Progenitor cell of endocrine pancreas (in vitro differentiated cells): ENCODE data around the gene NFIB. TPM values are rescaled to one million over a fixed set of nuclear protein-coding genes. Genes with fewer than 3 reads are reported as not detected.

Experiments
- DNase-seq: peaks from one replicate; pipeline ENCODE4 v3.0.0; 2021; ENCODE audit warnings: low spot score; ENCODE audit not compliant: unreplicated experiment
- H3K27ac Mint-ChIP-seq: 2 replicates; pipeline ENCODE4 v1.8.0; 2021; ENCODE audit warnings: mild to moderate bottlenecking, moderate library complexity, mixed read lengths
- H3K27me3 Mint-ChIP-seq: 2 replicates; pipeline ENCODE4 v1.8.0; 2021; ENCODE audit warnings: mixed read lengths
- H3K36me3 Mint-ChIP-seq: 2 replicates; pipeline ENCODE4 v1.8.0; 2022; ENCODE audit warnings: mixed read lengths; ENCODE audit not compliant: insufficient read depth
- H3K4me1 Mint-ChIP-seq: 2 replicates; pipeline ENCODE4 v1.8.0; 2021; ENCODE audit warnings: low read depth, mixed read lengths
- H3K4me3 Mint-ChIP-seq: 2 replicates; pipeline ENCODE4 v1.8.0; 2021; ENCODE audit warnings: low read depth, mild to moderate bottlenecking, moderate library complexity, mixed read lengths
- H3K9me3 Mint-ChIP-seq: 2 replicates; pipeline ENCODE4 v1.8.0; 2021; ENCODE audit warnings: low read depth, mixed read lengths
- CTCF ChIP-seq: fragments of 200-600 bp; sonication (generic); IDR thresholded peaks from one replicate; pipeline ENCODE4 v1.5.0; 2021; ENCODE audit warnings: antibody characterized with exemption, mild to moderate bottlenecking; ENCODE audit not compliant: unreplicated experiment
- total RNA-seq: library from RNA; stranded (reverse); gene quantifications from 2 replicates; pipeline ENCODE4 v1.2.1, GENCODE V29; 2021

The NFIB gene
- total RNA-seq, 1 donor from 2014 or later: 15.5 TPM

- H3K4me1 Mint-ChIP-seq: peaks cover 45% of the 10 kb centered on the region
These were observed 210.8 kb downstream of the NFIB start for GRCh38 chr9:14103115-14103514.

GRCh38 chr9:14099737-14100136 lies 214.2 kb downstream of the NFIB start:
- no peak for DNase-seq
- H3K4me1 Mint-ChIP-seq: peaks cover 36% of the 10 kb centered on the region
- H3K4me3 Mint-ChIP-seq: no peak overlapping the region
- TF ChIP-seq CTCF: no peak
- H3K27me3 Mint-ChIP-seq: no peaks in the 10 kb centered on the region
- no peaks in the 10 kb centered on the region for H3K36me3 Mint-ChIP-seq
- H3K9me3 Mint-ChIP-seq: no peaks in the 10 kb centered on the region
- no peak overlapping the region for H3K27ac Mint-ChIP-seq

More at GRCh38 chr9:14103115-14103514, 210.8 kb downstream of the NFIB start:
- no peaks in the 10 kb centered on the region for H3K9me3 Mint-ChIP-seq
- H3K4me3 Mint-ChIP-seq: no peak overlapping the region
- H3K27ac Mint-ChIP-seq: no peak overlapping the region
- H3K36me3 Mint-ChIP-seq: no peaks in the 10 kb centered on the region
- DNase-seq: no peak
- no peak for TF ChIP-seq CTCF
- no peaks in the 10 kb centered on the region for H3K27me3 Mint-ChIP-seq

- no peak for DNase-seq
- Mint-ChIP-seq H3K36me3 (no peaks in the 10 kb centered on the region), H3K27me3 (no peaks in the 10 kb centered on the region), H3K4me3 (no peak overlapping the region), H3K4me1 (peaks cover 30% of the 10 kb centered on the region), H3K9me3 (no peaks in the 10 kb centered on the region), H3K27ac (no peak overlapping the region)
- no peak for TF ChIP-seq CTCF
These were observed 215.3 kb downstream of the NFIB start for GRCh38 chr9:14098486-14099180.

- Mint-ChIP-seq H3K27me3 (no peaks in the 10 kb centered on the region), H3K4me3 (no peak overlapping the region), H3K36me3 (no peaks in the 10 kb centered on the region), H3K27ac (no peak overlapping the region), H3K4me1 (peaks cover 26% of the 10 kb centered on the region), H3K9me3 (no peaks in the 10 kb centered on the region)
- no peak for TF ChIP-seq CTCF
- DNase-seq: no peak
These were observed 216.1 kb downstream of the NFIB start for GRCh38 chr9:14097666-14098415.

GRCh38 chr9:14097215-14097614 lies 216.7 kb downstream of the NFIB start:
- no peak for TF ChIP-seq CTCF
- no peak for DNase-seq
- Mint-ChIP-seq H3K9me3 (no peaks in the 10 kb centered on the region), H3K4me3 (no peak overlapping the region), H3K27ac (no peak overlapping the region), H3K36me3 (no peaks in the 10 kb centered on the region), H3K27me3 (no peaks in the 10 kb centered on the region), H3K4me1 (peaks cover 25% of the 10 kb centered on the region)
